Smooth muscle cell (in vitro differentiated cells): ENCODE results near the gene AATF. TPM values are rescaled to one million over a fixed set of nuclear protein-coding genes. Genes with fewer than 3 reads are reported as not detected.

Experiments used
- DNase-seq: peaks from one replicate; lab custom pipeline; 2025; ENCODE audit not compliant: unreplicated experiment; lab: John Stamatoyannopoulos, UW
- H2AFZ ChIP-seq: fragments of 200-600 bp; sonication (generic); 2 replicates; pipeline ENCODE4 v1.6.0; 2016; ENCODE audit warnings: antibody characterized with exemption, low read depth, mild to moderate bottlenecking
- H3F3A ChIP-seq: fragments of 200-600 bp; sonication (generic); 2 replicates; pipeline ENCODE4 v1.6.0; 2017; ENCODE audit warnings: antibody characterized with exemption, low read depth
- H3K27ac ChIP-seq: fragments of 200-600 bp; sonication (generic); 2 replicates; pipeline ENCODE4 v1.5.1; 2016; ENCODE audit warnings: low read depth, mild to moderate bottlenecking
- H3K27me3 ChIP-seq: fragments of 200-600 bp; sonication (generic); 2 replicates; pipeline ENCODE4 v1.6.1; 2016; ENCODE audit warnings: low read depth, mild to moderate bottlenecking
- H3K36me3 ChIP-seq: fragments of 200-600 bp; sonication (generic); 2 replicates; pipeline ENCODE4 v1.5.1; 2016; ENCODE audit warnings: low read depth
- H3K4me1 ChIP-seq: fragments of 200-600 bp; sonication (generic); 2 replicates; pipeline ENCODE4 v1.5.1; 2016; ENCODE audit warnings: low read depth
- H3K4me2 ChIP-seq: fragments of 200-600 bp; sonication (generic); 2 replicates; pipeline ENCODE4 v1.6.0; 2016; ENCODE audit warnings: mild to moderate bottlenecking
- H3K4me3 ChIP-seq: fragments of 200-600 bp; sonication (generic); 2 replicates; pipeline ENCODE4 v1.5.1; 2016; ENCODE audit warnings: mild to moderate bottlenecking
- H3K79me2 ChIP-seq: fragments of 200-600 bp; sonication (generic); 2 replicates; pipeline ENCODE4 v1.6.0; 2016; ENCODE audit warnings: low read depth, mild to moderate bottlenecking
- H3K9ac ChIP-seq: fragments of 200-600 bp; sonication (generic); 2 replicates; pipeline ENCODE4 v1.6.0; 2016; ENCODE audit warnings: low read depth
- H3K9me3 ChIP-seq: fragments of 200-600 bp; sonication (generic); replicated peaks from 2 replicates; pipeline ENCODE4 v1.5.1; 2016; ENCODE audit warnings: low read depth
- H4K20me1 ChIP-seq: fragments of 200-600 bp; sonication (generic); 2 replicates; pipeline ENCODE4 v1.6.0; 2016; ENCODE audit warnings: low read depth
- CTCF ChIP-seq: fragments of 200-600 bp; sonication (generic); IDR thresholded peaks from 2 replicates; pipeline ENCODE4 v1.5.1; 2017; ENCODE audit warnings: borderline replicate concordance, mild to moderate bottlenecking, antibody characterized with exemption; ENCODE audit not compliant: insufficient read depth, poor library complexity, severe bottlenecking
- WGBS: methylation state at CpG from one replicate; pipeline ENCODE4 v1.1.7; 2016; ENCODE audit warnings: low lambda C conversion rate; 5-methylcytosine and 5-hydroxymethylcytosine counted together
- polyA plus RNA-seq: library from polyadenylated mRNA; unstranded; fragments of >200 nt; fragmentation: Nextera tagmentation; extraction: Ambion mirVana; gene quantifications from 2 replicates; pipeline ENCODE4 v1.2.1, GENCODE V29; 2016
- total RNA-seq: library from RNA; depleted of rRNA; stranded (reverse); fragments of >200 nt; gene quantifications from 2 replicates; pipeline ENCODE4 v1.2.3, GENCODE V29; 2014

AATF gene
- total and polyA plus RNA-seq, 2 experiments from 2014 or later, result 18.5 to 38.0 TPM

- no peak for TF ChIP-seq CTCF
- no peak for DNase-seq
- H3K27ac ChIP-seq, result peak overlapping the region; percentile 93
- no peaks in the 10 kb centered on the region for H3K79me2 ChIP-seq
- H3K4me1 ChIP-seq, result peaks cover 37% of the 10 kb centered on the region
- no peaks in the 10 kb centered on the region for H4K20me1 ChIP-seq
- peak overlapping the region; percentile 67 for H3K4me2 ChIP-seq
- WGBS, result 27% methylated on average over 18 of the region's 18 CpGs
- H2AFZ ChIP-seq, result no peak overlapping the region
- H3K4me3 ChIP-seq, result no peak overlapping the region
- H3K9me3 ChIP-seq, result no peaks in the 10 kb centered on the region
- H3F3A ChIP-seq, result peaks cover 11% of the 10 kb centered on the region
- no peaks in the 10 kb centered on the region for H3K36me3 ChIP-seq
- H3K9ac ChIP-seq, result peak overlapping the region; percentile 80
- H3K27me3 ChIP-seq, result no peaks in the 10 kb centered on the region
These were observed 28.4 kb upstream of the AATF start for GRCh38 chr17:36920032-36921005.

GRCh38 chr17:36921095-36921851 is 27.5 kb upstream of the AATF start:
- H3K36me3 ChIP-seq, result no peaks in the 10 kb centered on the region
- peaks cover 37% of the 10 kb centered on the region for H3K4me1 ChIP-seq
- no peak for DNase-seq
- H4K20me1 ChIP-seq, result no peaks in the 10 kb centered on the region
- peaks cover 11% of the 10 kb centered on the region for H3F3A ChIP-seq
- H3K9ac ChIP-seq, result peak overlapping the region; percentile 80
- H3K4me2 ChIP-seq, result peak overlapping the region; percentile 67
- no peaks in the 10 kb centered on the region for H3K27me3 ChIP-seq
- no peak for TF ChIP-seq CTCF
- H3K79me2 ChIP-seq, result no peaks in the 10 kb centered on the region
- peak overlapping the region; percentile 93 for H3K27ac ChIP-seq
- H3K4me3 ChIP-seq, result no peak overlapping the region
- no peaks in the 10 kb centered on the region for H3K9me3 ChIP-seq
- H2AFZ ChIP-seq, result peak overlapping the region; percentile 33
- 24% methylated on average over 7 of the region's 7 CpGs for WGBS

GRCh38 chr17:36922175-36922574 is 26.6 kb upstream of the AATF start:
- no peak for DNase-seq
- Histone ChIP-seq H3K79me2 (no peaks in the 10 kb centered on the region), H3F3A (peaks cover 11% of the 10 kb centered on the region), H3K9me3 (no peaks in the 10 kb centered on the region), H4K20me1 (no peaks in the 10 kb centered on the region), H3K9ac (no peak overlapping the region), H3K4me1 (peaks cover 37% of the 10 kb centered on the region), H2AFZ (no peak overlapping the region), H3K4me2 (no peak overlapping the region), H3K27ac (peak overlapping the region; percentile 93), H3K27me3 (no peaks in the 10 kb centered on the region), H3K36me3 (no peaks in the 10 kb centered on the region), H3K4me3 (no peak overlapping the region)
- no peak for TF ChIP-seq CTCF
